K562 (cell line): Measurements from ENCODE around the gene ITPRIPL2. TPM values are rescaled to one million over a fixed set of nuclear protein-coding genes. Genes with fewer than 3 reads are reported as not detected.

Experiments used
- ATAC-seq: fragments of 200-7000 bp; cut with Tn5 transposase; 3 replicates; pipeline ENCODE4 v1.9.1; 2020; ENCODE audit warnings: moderate library complexity
- BruUV-seq: library from RNA; stranded (reverse); fragments of 400-500 nt; replicated peaks from 2 replicates; lab custom pipeline; 2021; lab: Mats Ljungman, UMichigan
- CTCF ChIA-PET: fragments of 300-600 bp; formaldehyde crosslinking; extraction: SDS; loops from one replicate; lab custom pipeline; 2021; ENCODE audit warnings: low intra/inter-chr PET ratio; lab: Yijun Ruan, JAX
- POLR2A ChIA-PET: fragments of 300-600, 350-650 bp; sonication (Branson Sonifier 250); formaldehyde crosslinking; extraction: SDS; loops from one replicate; lab custom pipeline; 2021; ENCODE audit warnings: antibody characterized with exemption, inconsistent platforms; lab: Yijun Ruan, JAX
- DNase-seq, 4 experiments: peaks; one replicate each; pipeline versions ENCODE4 v3.0.0 to v3.0.0-alpha.2; 2011 to 2018; ENCODE audit warnings: low spot score in 3 of 4, mixed read lengths in 3 of 4; ENCODE audit errors: extremely low read depth in 1 of 4
- FAIRE-seq: peaks from 2 replicates; lab custom pipeline; 2011; peaks lifted over from hg19 to GRCh38; lab: Jason Lieb, UNC
- H2AFZ ChIP-seq: 2 replicates; pipeline ENCODE4 v1.6.0; 2011; ENCODE audit warnings: low read depth, low read length, control low read depth, inconsistent platforms
- H3K27ac ChIP-seq: fragments of 200-600 bp; 3 replicates; pipeline ENCODE4 v1.8.0; 2011; ENCODE audit warnings: low read depth, mild to moderate bottlenecking, control low read depth, inconsistent platforms, low read length, moderate library complexity, mixed read lengths; ENCODE audit errors: extremely low read depth
- H3K27me3 ChIP-seq, 2 experiments: fragments of 300-600 bp in 1 of 2; 2 replicates in 1 of 2; 3 replicates in 1 of 2; pipeline versions ENCODE4 v1.6.0 to v1.8.0; 2011; ENCODE audit warnings: inconsistent platforms in 2 of 2, low read length in 2 of 2, mild to moderate bottlenecking in 1 of 2, mixed read lengths in 1 of 2, moderate library complexity in 1 of 2; ENCODE audit not compliant: control insufficient read depth in 2 of 2, insufficient read depth in 2 of 2
- H3K36me3 ChIP-seq: fragments of 300-600 bp; 3 replicates; pipeline ENCODE4 v1.8.0; 2011; ENCODE audit warnings: mild to moderate bottlenecking, low read length, inconsistent platforms; ENCODE audit not compliant: control insufficient read depth, insufficient read depth
- H3K4me1 ChIP-seq, 2 experiments: fragments of 200-600 bp in 1 of 2; replicated peaks in 1 of 2; 2 replicates in 1 of 2; 3 replicates in 1 of 2; pipeline versions ENCODE4 v1.5.1 to v1.8.0; 2011; ENCODE audit warnings: inconsistent platforms in 2 of 2, low read length in 2 of 2, mild to moderate bottlenecking in 1 of 2, mixed read lengths in 1 of 2, moderate library complexity in 1 of 2; ENCODE audit not compliant: control insufficient read depth in 2 of 2, insufficient read depth in 2 of 2
- H3K4me2 ChIP-seq: 2 replicates; pipeline ENCODE4 v1.6.1; 2011; ENCODE audit warnings: low read length, control low read depth, inconsistent platforms, mixed read lengths; ENCODE audit not compliant: insufficient read depth
- H3K4me3 ChIP-seq: fragments of 200-600 bp; sonication (generic), shearing (Covaris generic); 2 replicates; pipeline ENCODE4 v1.5.1; 2016; ENCODE audit warnings: control low read depth, inconsistent platforms
- H3K79me2 ChIP-seq: fragments of 200-600 bp; 3 replicates; pipeline ENCODE4 v1.8.0; 2011; ENCODE audit warnings: low read length, inconsistent platforms; ENCODE audit not compliant: control insufficient read depth, insufficient read depth
- H3K9ac ChIP-seq, 2 experiments: 2 replicates each; pipeline versions ENCODE4 v1.6.0 to v1.6.1; 2011; ENCODE audit warnings: low read depth in 2 of 2, low read length in 2 of 2, control low read depth in 1 of 2, inconsistent platforms in 1 of 2, mild to moderate bottlenecking in 1 of 2, mixed read lengths in 1 of 2; ENCODE audit not compliant: insufficient read depth in 1 of 2
- H3K9me1 ChIP-seq: one replicate; pipeline ENCODE4 v1.6.0; 2011; ENCODE audit warnings: inconsistent platforms, mild to moderate bottlenecking, low read length, moderate library complexity; ENCODE audit not compliant: control insufficient read depth, insufficient read depth
- H3K9me3 ChIP-seq: replicated peaks from 2 replicates; pipeline ENCODE4 v1.5.1; 2011; ENCODE audit warnings: low read depth, low read length, inconsistent platforms; ENCODE audit not compliant: control insufficient read depth, insufficient read depth
- H4K20me1 ChIP-seq: replicated peaks from 2 replicates; pipeline ENCODE4 v1.6.1; 2011; ENCODE audit warnings: low read length, inconsistent platforms, mixed read lengths; ENCODE audit not compliant: control insufficient read depth, insufficient read depth
- ASH1L ChIP-seq: fragments of 450-650 bp; IDR thresholded peaks from 2 replicates; pipeline ENCODE4 v1.6.1; 2018; ENCODE audit warnings: borderline replicate concordance, mild to moderate bottlenecking, low read depth; ENCODE audit not compliant: partially characterized antibody
- ELF2 ChIP-seq: fragments of 250-450 bp; sonication (Bioruptor Pico); IDR thresholded peaks from 2 replicates; pipeline ENCODE4 v1.5.0; 2021; ENCODE audit warnings: mild to moderate bottlenecking
- FOXM1 ChIP-seq, 2 experiments: fragments of 450-650 bp in 1 of 2; sonication (generic) in 1 of 2; formaldehyde crosslinking in 1 of 2; IDR thresholded peaks; 2 replicates each; pipeline versions ENCODE4 v1.6.1 to v1.9.0; 2017 to 2022; ENCODE audit warnings: low read depth in 2 of 2, mild to moderate bottlenecking in 2 of 2, missing genetic modification reagents in 1 of 2, moderate library complexity in 1 of 2
- HNRNPUL1 ChIP-seq: fragments of 200-400 bp; formaldehyde crosslinking; IDR thresholded peaks from 2 replicates; pipeline ENCODE4 v1.6.1; 2017; ENCODE audit warnings: low read length
- KAT8 ChIP-seq: fragments of 450-650 bp; IDR thresholded peaks from 2 replicates; pipeline ENCODE4 v1.6.1; 2016; ENCODE audit warnings: low read depth, mild to moderate bottlenecking
- WGBS: fragments of 100-300 bp; shearing (Covaris generic); methylation state at CpG from one replicate; pipeline ENCODE4 v1.1.6; 2016; ENCODE audit warnings: low coverage, mixed read lengths; ENCODE audit not compliant: insufficient coverage; ENCODE audit errors: missing lambda C conversion rate; 5-methylcytosine and 5-hydroxymethylcytosine counted together
- in situ Hi-C: fragments of 300-500 bp; cut with MboI; formaldehyde crosslinking; loops from 4 replicates; pipeline ENCODE4 v1.15.0; 2018; ENCODE audit warnings: inconsistent platforms, mixed read lengths
- intact Hi-C: fragments of 100-400 bp; cut with micrococcal nuclease; formaldehyde crosslinking; loops from 2 replicates; pipeline ENCODE4 v1.14.2; 2022
- polyA plus RNA-seq, 8 experiments: library from polyadenylated mRNA; depleted of rRNA in 4 of 8; stranded (reverse) in 5 of 8; unstranded in 3 of 8; fragments of >200 nt; fragmentation: Nextera tagmentation in 2 of 8; fragmentation: Illumina TruSeq in 1 of 8; extraction: Ambion mirVana in 2 of 8; extraction: Trizol in 1 of 8; gene quantifications; 2 replicates each; pipeline versions ENCODE4 v1.2.1 to v1.2.3, GENCODE V29; 2011 to 2014; ENCODE audit warnings: inconsistent platforms in 1 of 8, missing spikeins in 1 of 8
- total RNA-seq, 7 experiments: library from RNA; depleted of rRNA in 6 of 7; stranded (reverse); fragments of >200 nt in 6 of 7; fragmentation: Illumina TruSeq in 2 of 7; extraction: Trizol in 2 of 7; gene quantifications; 2 replicates each; pipeline versions ENCODE4 v1.2.1 to v1.2.3, GENCODE V29; 2011 to 2021; ENCODE audit warnings: low replicate concordance in 1 of 7
- TF ChIP-seq, protein P1 (sequence below): IDR thresholded peaks from 3 replicates; pipeline ENCODE4 v1.6.1; 2011; ENCODE audit warnings: borderline replicate concordance, mild to moderate bottlenecking, moderate library complexity; ENCODE audit not compliant: insufficient read length; ENCODE audit errors: extremely low read depth
- TF ChIP-seq, protein P2 (sequence below): sonication (generic); formaldehyde crosslinking; IDR thresholded peaks from 2 replicates; pipeline ENCODE4 v1.8.1; 2023; ENCODE audit warnings: mild to moderate bottlenecking, missing genetic modification reagents
- TF ChIP-seq, protein P3 (sequence below): fragments of 250-450 bp; sonication (Bioruptor Pico); IDR thresholded peaks from 2 replicates; pipeline ENCODE4 v1.9.0; 2021; ENCODE audit warnings: mild to moderate bottlenecking
- TF ChIP-seq, protein P4 (sequence below): sonication (generic); formaldehyde crosslinking; IDR thresholded peaks from 2 replicates; pipeline ENCODE4 v1.8.0; 2022; ENCODE audit warnings: mild to moderate bottlenecking, missing genetic modification reagents

Gene ITPRIPL2
- total and polyA plus RNA-seq, 9 of the 15 experiments (the other 6 are each of a cell fraction or from before 2014, with no cell fraction given), result 0.04 to 2.2 (median 0.58) TPM

- H3K9me1 ChIP-seq, result no peaks in the 10 kb centered on the region
- ChIA-PET POLR2A (interaction anchor here (0.5 to 3.2 kb wide), 5 partner anchors 9 to 348 kb away, joined by 3 to 13 read pairs (median 4); no protein-coding TSS in a partner anchor), CTCF (no interaction called here)
- no peak for TF ChIP-seq HNRNPUL1
- no peak for TF ChIP-seq KAT8
- no peak for TF ChIP-seq ASH1L
- TF ChIP-seq ELF2 (CRISPR knock-in tag), result no peak
- TF ChIP-seq, protein P1, sequence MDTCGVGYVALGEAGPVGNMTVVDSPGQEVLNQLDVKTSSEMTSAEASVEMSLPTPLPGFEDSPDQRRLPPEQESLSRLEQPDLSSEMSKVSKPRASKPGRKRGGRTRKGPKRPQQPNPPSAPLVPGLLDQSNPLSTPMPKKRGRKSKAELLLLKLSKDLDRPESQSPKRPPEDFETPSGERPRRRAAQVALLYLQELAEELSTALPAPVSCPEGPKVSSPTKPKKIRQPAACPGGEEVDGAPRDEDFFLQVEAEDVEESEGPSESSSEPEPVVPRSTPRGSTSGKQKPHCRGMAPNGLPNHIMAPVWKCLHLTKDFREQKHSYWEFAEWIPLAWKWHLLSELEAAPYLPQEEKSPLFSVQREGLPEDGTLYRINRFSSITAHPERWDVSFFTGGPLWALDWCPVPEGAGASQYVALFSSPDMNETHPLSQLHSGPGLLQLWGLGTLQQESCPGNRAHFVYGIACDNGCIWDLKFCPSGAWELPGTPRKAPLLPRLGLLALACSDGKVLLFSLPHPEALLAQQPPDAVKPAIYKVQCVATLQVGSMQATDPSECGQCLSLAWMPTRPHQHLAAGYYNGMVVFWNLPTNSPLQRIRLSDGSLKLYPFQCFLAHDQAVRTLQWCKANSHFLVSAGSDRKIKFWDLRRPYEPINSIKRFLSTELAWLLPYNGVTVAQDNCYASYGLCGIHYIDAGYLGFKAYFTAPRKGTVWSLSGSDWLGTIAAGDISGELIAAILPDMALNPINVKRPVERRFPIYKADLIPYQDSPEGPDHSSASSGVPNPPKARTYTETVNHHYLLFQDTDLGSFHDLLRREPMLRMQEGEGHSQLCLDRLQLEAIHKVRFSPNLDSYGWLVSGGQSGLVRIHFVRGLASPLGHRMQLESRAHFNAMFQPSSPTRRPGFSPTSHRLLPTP, result no peak
- no peak for TF ChIP-seq FOXM1 (IDR thresholded peaks at IDR 0.05; ENCODE audit: low read depth)
- TF ChIP-seq FOXM1 (CRISPR knock-in tag; IDR thresholded peaks at IDR 0.05; ENCODE audit: low read depth), result no peak
- TF ChIP-seq, protein P2, sequence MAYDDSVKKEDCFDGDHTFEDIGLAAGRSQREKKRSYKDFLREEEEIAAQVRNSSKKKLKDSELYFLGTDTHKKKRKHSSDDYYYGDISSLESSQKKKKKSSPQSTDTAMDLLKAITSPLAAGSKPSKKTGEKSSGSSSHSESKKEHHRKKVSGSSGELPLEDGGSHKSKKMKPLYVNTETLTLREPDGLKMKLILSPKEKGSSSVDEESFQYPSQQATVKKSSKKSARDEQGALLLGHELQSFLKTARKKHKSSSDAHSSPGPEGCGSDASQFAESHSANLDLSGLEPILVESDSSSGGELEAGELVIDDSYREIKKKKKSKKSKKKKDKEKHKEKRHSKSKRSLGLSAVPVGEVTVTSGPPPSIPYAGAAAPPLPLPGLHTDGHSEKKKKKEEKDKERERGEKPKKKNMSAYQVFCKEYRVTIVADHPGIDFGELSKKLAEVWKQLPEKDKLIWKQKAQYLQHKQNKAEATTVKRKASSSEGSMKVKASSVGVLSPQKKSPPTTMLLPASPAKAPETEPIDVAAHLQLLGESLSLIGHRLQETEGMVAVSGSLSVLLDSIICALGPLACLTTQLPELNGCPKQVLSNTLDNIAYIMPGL (CRISPR knock-in tag), result no peak
- TF ChIP-seq, protein P3, sequence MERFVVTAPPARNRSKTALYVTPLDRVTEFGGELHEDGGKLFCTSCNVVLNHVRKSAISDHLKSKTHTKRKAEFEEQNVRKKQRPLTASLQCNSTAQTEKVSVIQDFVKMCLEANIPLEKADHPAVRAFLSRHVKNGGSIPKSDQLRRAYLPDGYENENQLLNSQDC (CRISPR knock-in tag), result no peak
- TF ChIP-seq, protein P4, sequence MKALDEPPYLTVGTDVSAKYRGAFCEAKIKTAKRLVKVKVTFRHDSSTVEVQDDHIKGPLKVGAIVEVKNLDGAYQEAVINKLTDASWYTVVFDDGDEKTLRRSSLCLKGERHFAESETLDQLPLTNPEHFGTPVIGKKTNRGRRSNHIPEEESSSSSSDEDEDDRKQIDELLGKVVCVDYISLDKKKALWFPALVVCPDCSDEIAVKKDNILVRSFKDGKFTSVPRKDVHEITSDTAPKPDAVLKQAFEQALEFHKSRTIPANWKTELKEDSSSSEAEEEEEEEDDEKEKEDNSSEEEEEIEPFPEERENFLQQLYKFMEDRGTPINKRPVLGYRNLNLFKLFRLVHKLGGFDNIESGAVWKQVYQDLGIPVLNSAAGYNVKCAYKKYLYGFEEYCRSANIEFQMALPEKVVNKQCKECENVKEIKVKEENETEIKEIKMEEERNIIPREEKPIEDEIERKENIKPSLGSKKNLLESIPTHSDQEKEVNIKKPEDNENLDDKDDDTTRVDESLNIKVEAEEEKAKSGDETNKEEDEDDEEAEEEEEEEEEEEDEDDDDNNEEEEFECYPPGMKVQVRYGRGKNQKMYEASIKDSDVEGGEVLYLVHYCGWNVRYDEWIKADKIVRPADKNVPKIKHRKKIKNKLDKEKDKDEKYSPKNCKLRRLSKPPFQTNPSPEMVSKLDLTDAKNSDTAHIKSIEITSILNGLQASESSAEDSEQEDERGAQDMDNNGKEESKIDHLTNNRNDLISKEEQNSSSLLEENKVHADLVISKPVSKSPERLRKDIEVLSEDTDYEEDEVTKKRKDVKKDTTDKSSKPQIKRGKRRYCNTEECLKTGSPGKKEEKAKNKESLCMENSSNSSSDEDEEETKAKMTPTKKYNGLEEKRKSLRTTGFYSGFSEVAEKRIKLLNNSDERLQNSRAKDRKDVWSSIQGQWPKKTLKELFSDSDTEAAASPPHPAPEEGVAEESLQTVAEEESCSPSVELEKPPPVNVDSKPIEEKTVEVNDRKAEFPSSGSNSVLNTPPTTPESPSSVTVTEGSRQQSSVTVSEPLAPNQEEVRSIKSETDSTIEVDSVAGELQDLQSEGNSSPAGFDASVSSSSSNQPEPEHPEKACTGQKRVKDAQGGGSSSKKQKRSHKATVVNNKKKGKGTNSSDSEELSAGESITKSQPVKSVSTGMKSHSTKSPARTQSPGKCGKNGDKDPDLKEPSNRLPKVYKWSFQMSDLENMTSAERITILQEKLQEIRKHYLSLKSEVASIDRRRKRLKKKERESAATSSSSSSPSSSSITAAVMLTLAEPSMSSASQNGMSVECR (CRISPR knock-in tag), result no peak
- H3K79me2 ChIP-seq, result no peaks in the 10 kb centered on the region
- in situ Hi-C loops, result no loop called here
- DNase-seq (no peak), FAIRE-seq (no peak), ATAC-seq (no peak)
- H2AFZ ChIP-seq, result no peak overlapping the region
- H3K4me2 ChIP-seq, result no peak overlapping the region
- BruUV-seq, result no TSS peak
- intact Hi-C loops, result no loop called here
- H3K4me3 ChIP-seq, result no peak overlapping the region
- no peaks in the 10 kb centered on the region for H4K20me1 ChIP-seq
- H3K9ac ChIP-seq, result no peak overlapping the region; a peak in 1 of 4 replicates
- no peaks in the 10 kb centered on the region for H3K36me3 ChIP-seq
- no peaks in the 10 kb centered on the region for H3K9me3 ChIP-seq
- WGBS, result 77% methylated on average over 9 of the region's 10 CpGs
- peaks cover 17 to 28% of the 10 kb centered on the region in 2 experiments for H3K4me1 ChIP-seq
- H3K27ac ChIP-seq, result no peak overlapping the region
- H3K27me3 ChIP-seq, result no peaks in the 10 kb centered on the region; a peak in 1 of 5 replicates
Measured at GRCh38 chr16:19135201-19135842, 21.6 kb downstream of the ITPRIPL2 start.
